Measurements from ENCODE around the gene MYH13. TPM values are rescaled to one million over a fixed set of nuclear protein-coding genes. Genes with fewer than 3 reads are reported as not detected.

Gene MYH13
- total and polyA plus RNA-seq, 9 of the 15 experiments (the other 6 are each of a cell fraction or from before 2014, with no cell fraction given): 0.01 TPM; not detected in 8

GRCh38 chr17:10369239-10369638 is 3.6 kb downstream of the MYH13 start:
- ATAC-seq (no peak), DNase-seq (ENCODE audit: extremely low read depth in 1 of 4, low spot score in 3 of 4) (no peak), FAIRE-seq (no peak)
- Histone ChIP-seq H3K4me2 (ENCODE audit: insufficient read depth, low read length) (no peak overlapping the region), H3K9me3 (replicated peaks; ENCODE audit: control insufficient read depth, insufficient read depth, low read depth, low read length) (no peaks in the 10 kb centered on the region), H2AFZ (ENCODE audit: low read depth, low read length) (no peak overlapping the region), H3K4me1 (replicated peaks in 1 of 2; ENCODE audit: control insufficient read depth in 2 of 2, insufficient read depth in 2 of 2, low read length in 2 of 2) (no peaks in the 10 kb centered on the region), H3K36me3 (ENCODE audit: control insufficient read depth, insufficient read depth, low read length) (no peaks in the 10 kb centered on the region), H3K9me1 (ENCODE audit: control insufficient read depth, insufficient read depth, low read length) (no peaks in the 10 kb centered on the region), H3K27ac (ENCODE audit: extremely low read depth, low read depth, low read length) (no peak overlapping the region), H3K27me3 (ENCODE audit: control insufficient read depth in 2 of 2, insufficient read depth in 2 of 2, low read length in 2 of 2) (no peaks in the 10 kb centered on the region), H3K4me3 (no peak overlapping the region), H4K20me1 (replicated peaks; ENCODE audit: control insufficient read depth, insufficient read depth, low read length) (no peaks in the 10 kb centered on the region), H3K79me2 (ENCODE audit: control insufficient read depth, insufficient read depth, low read length) (no peaks in the 10 kb centered on the region), H3K9ac (ENCODE audit: insufficient read depth in 1 of 2, low read depth in 2 of 2, low read length in 2 of 2) (no peak overlapping the region)
- intact Hi-C loops (cut with micrococcal nuclease) (no loop called here), in situ Hi-C loops (cut with MboI) (no loop called here)
- WGBS (ENCODE audit: insufficient coverage, low coverage, missing lambda C conversion rate): 0% methylated on average over 1 of the region's 1 CpG
- no TSS peak for BruUV-seq (replicated peaks)
- TF ChIP-seq PHF21A (IDR thresholded peaks at IDR 0.05; ENCODE audit: borderline replicate concordance, low read depth) (no peak), MAFF (IDR thresholded peaks at IDR 0.05; ENCODE audit: low read length) (0 out of 2 replicates have a peak, but pooled peaks have one; percentile 5), ZNF316 (IDR thresholded peaks at IDR 0.05) (peak; percentile 45; the same call in 1 of the 2 replicates), ZNF184 (CRISPR knock-in tag; IDR thresholded peaks at IDR 0.05) (no peak), SRSF7 (optimal IDR thresholded peaks at IDR 0.05; ENCODE audit: low read depth, low read length) (no peak)
- ChIA-PET POLR2A (no interaction called here), CTCF (ENCODE audit: low intra/inter-chr PET ratio) (no interaction called here)

GRCh38 chr17:10368561-10368960 is 4.2 kb downstream of the MYH13 start:
- ChIA-PET POLR2A (no interaction called here), CTCF (ENCODE audit: low intra/inter-chr PET ratio) (no interaction called here)
- 0% methylated on average over 3 of the region's 3 CpGs for WGBS (ENCODE audit: insufficient coverage, low coverage, missing lambda C conversion rate)
- Histone ChIP-seq H3K9ac (ENCODE audit: insufficient read depth in 1 of 2, low read depth in 2 of 2, low read length in 2 of 2) (no peak overlapping the region), H3K9me1 (ENCODE audit: control insufficient read depth, insufficient read depth, low read length) (no peaks in the 10 kb centered on the region), H3K4me1 (replicated peaks in 1 of 2; ENCODE audit: control insufficient read depth in 2 of 2, insufficient read depth in 2 of 2, low read length in 2 of 2) (no peaks in the 10 kb centered on the region), H3K79me2 (ENCODE audit: control insufficient read depth, insufficient read depth, low read length) (no peaks in the 10 kb centered on the region), H3K4me3 (no peak overlapping the region), H3K4me2 (ENCODE audit: insufficient read depth, low read length) (no peak overlapping the region), H4K20me1 (replicated peaks; ENCODE audit: control insufficient read depth, insufficient read depth, low read length) (no peaks in the 10 kb centered on the region; the same call in 1 of the 2 replicates), H3K9me3 (replicated peaks; ENCODE audit: control insufficient read depth, insufficient read depth, low read depth, low read length) (no peaks in the 10 kb centered on the region), H2AFZ (ENCODE audit: low read depth, low read length) (no peak overlapping the region), H3K27ac (ENCODE audit: extremely low read depth, low read depth, low read length) (no peak overlapping the region), H3K36me3 (ENCODE audit: control insufficient read depth, insufficient read depth, low read length) (no peaks in the 10 kb centered on the region), H3K27me3 (ENCODE audit: control insufficient read depth in 2 of 2, insufficient read depth in 2 of 2, low read length in 2 of 2) (no peaks in the 10 kb centered on the region)
- BruUV-seq (replicated peaks): no TSS peak
- in situ Hi-C loops (cut with MboI): no loop called here
- ATAC-seq (no peak), DNase-seq (ENCODE audit: extremely low read depth in 1 of 4, low spot score in 3 of 4) (no peak), FAIRE-seq (no peak)
- no peak for TF ChIP-seq ZNF512 (tag; IDR thresholded peaks at IDR 0.05)
- TF ChIP-seq SIRT6 (IDR thresholded peaks at IDR 0.05; ENCODE audit: low read depth, low read length): no peak
- TF ChIP-seq FOXO4 (CRISPR knock-in tag; IDR thresholded peaks at IDR 0.05): no peak
- no peak for TF ChIP-seq ZNF507 (tag; conservative IDR thresholded peaks at IDR 0.05)
- TF ChIP-seq ARID1B (IDR thresholded peaks at IDR 0.05): no peak
- no peak for TF ChIP-seq ZNF347 (CRISPR knock-in tag; IDR thresholded peaks at IDR 0.05; ENCODE audit: low read depth)
- intact Hi-C loops (cut with micrococcal nuclease): no loop called here
